ENCODE data around the gene SLC7A6OS.

The SLC7A6OS gene

DNA sequence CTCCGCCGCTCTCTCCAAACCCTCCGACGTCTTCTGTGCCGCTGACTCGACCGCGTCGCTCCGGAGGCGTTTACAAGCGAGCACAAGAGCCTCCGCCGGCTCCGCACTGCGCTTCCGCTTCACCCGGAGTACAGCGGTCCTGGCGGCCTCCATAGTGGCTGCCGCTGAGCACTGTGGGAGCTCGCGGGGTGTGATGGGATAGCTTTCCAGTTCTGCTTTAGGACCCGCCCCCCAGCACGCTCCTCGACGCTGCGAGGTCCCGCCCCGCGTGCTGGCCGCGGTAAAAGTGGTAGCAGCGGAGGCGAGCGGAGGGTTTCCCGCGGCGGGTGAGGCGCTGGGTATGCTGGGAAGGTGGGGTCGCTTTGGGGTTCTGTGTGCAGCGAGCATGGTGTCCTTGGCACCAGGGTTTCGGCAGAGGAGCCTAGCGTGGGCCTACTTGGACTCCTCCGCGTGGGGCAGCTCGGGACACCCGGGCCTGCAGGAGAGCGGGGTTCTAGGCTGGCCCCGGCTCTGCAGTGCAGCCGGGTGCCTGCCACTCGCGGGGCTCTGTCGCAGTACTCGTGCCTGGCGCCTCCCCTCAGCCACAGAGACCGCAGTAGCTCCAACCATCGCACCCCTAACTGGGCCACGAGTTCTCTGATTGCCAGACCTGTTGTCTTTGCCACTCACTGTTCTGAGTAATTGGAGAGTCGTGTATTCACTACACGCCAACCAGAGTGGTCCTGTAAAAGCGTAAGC lies at the start of gene SLC7A6OS, which contains the start of gene PRMT7:
SLC7A6OS (minus strand) TSS at position 173 of the 738 bp plus-strand sequence; CDS start at position 153, 20 bp downstream.
PRMT7 (plus strand) TSS at position 246 of the 738 bp plus-strand sequence. CDS start 4,961 bp downstream, outside the sequence.
- peak; percentile 92 for DNase-seq (ENCODE audit: low read depth in 2 of 2)

- no peak for DNase-seq (ENCODE audit: low read depth in 2 of 2)
Measured at GRCh38 chr16:68359398-68360191, 48.8 kb upstream of the SLC7A6OS start.

DNA sequence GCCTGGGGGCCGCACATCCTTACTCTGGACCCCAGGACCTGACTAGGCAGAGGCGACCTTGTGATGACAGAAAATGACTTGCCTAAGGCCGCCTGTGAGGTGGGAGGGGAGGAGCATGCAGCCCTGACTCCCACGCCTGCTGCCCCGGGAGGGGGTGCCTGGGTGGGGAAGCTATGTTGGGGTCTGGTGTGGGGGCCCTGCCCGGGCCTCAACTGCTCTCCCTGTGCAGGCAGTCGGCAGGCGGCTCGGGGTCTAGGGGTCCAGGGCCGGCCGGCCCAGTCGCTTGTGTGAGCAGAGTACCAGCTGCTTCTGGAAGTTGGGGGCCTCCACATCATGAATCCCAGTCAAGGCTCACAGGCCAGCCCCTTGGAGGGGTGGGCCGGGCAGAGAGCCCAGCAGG lies 48.2 kb upstream of the SLC7A6OS start:
- no peak for DNase-seq (ENCODE audit: low read depth in 2 of 2)

- no peak for DNase-seq (ENCODE audit: low read depth in 2 of 2)
Measured at GRCh38 chr16:68357923-68358322, 47.2 kb upstream of the SLC7A6OS start.

- DNase-seq (ENCODE audit: low read depth in 2 of 2), result no peak
Measured at GRCh38 chr16:68357521-68357922, 46.8 kb upstream of the SLC7A6OS start.

DNA sequence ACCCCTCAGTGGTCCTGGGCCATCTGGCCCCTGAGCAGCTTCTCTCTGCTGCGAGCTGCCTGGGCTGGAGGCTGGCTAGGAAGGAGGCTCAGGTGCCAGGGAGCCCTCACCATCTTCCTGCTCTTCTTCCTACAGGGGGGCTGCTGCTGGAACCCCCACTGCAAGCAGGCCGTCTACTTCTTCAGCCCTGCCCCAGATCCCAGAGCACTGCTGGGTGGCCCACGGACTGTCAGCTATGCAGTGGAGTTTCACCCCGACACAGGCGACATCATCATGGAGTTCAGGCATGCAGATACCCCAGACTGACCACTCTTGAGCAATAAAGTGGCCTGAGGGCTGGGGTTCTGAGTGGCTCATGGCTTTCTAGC lies 46.2 kb upstream of the SLC7A6OS start:
- DNase-seq (ENCODE audit: low read depth in 2 of 2), result no peak

GRCh38 chr16:68356249-68356918 lies 45.6 kb upstream of the SLC7A6OS start:
- peak; percentile 61 to 73 for DNase-seq (ENCODE audit: low read depth in 2 of 2)

DNA sequence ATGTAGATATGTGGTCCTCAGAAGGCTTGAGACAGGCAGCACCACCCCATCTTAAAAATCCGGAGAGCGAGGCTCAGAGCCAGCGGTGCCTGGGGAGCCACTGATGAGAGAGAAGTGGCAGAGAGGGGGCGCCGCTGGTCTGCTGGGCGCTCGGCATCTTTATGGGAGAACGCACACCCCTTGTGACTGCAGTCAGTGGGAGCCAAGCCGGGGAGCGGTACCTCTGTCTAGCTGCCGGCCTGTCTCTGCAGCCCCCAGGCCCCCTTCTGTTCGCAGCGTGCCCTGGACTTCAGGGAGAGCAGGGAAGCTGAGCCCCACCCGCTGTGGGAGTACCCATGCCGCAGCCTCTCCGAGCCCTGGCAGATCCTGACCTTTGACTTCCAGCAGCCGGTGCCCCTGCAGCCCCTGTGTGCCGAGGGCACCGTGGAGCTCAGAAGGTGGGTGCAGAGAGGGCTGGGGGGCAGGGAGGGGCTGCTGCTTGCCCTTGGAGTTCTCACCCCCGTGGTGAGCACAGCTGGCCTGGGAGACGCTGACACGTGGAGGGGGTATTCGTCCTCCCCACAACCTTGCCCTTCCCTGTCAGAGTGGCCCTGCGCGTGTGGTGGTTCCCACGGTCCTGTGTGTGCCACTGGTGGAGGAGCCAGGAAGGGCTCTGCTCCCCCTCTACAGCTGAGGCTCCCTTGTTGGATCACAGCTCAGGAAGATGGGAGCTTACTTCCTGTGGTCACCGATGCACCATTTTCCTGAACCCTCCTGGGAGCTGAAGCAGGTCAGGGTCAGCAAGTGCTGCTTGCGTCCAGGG lies 44.9 kb upstream of the SLC7A6OS start:
- no peak for DNase-seq (ENCODE audit: low read depth in 2 of 2)

DNA sequence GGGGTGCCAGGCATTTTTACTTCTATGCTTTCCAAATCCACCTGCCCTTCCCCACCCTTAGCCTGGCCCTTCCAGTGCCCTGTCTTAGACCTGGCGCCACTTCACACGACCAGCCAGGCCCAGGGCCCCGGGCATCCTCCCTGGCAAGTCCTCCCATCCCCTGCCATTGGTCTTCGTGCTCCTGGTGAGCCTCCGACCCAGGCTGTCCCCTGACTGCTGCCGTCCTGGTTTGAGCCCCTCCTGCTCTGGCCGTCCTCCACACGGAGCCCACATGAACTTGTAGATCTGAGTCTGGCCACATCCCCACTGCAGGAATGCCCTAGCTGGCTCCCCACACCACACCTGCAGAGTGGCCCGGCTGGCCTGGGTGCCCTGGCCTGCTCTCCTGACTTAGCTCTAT lies 44.1 kb upstream of the SLC7A6OS start:
- no peak for DNase-seq (ENCODE audit: low read depth in 2 of 2)

DNA sequence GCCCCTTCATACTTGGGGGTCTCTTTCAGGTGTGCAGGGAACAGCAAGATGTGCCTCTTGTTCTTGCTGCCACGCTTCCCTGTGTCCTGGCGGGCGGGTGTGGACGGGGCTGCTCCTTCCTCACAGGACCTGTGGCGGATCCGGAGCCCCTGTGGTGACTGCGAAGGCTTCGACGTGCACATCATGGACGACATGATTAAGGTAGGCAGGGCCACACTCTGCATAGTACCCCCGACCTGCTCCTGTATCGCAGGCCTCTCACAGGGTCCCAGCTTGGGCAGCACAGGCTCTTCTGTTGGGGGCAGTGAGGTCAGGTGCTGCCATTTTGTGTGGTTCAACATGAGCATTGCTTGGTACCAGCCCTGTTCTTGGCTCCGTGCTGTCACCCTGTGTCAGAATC lies 42.6 kb upstream of the SLC7A6OS start:
- DNase-seq (ENCODE audit: low read depth in 2 of 2), result no peak

DNA sequence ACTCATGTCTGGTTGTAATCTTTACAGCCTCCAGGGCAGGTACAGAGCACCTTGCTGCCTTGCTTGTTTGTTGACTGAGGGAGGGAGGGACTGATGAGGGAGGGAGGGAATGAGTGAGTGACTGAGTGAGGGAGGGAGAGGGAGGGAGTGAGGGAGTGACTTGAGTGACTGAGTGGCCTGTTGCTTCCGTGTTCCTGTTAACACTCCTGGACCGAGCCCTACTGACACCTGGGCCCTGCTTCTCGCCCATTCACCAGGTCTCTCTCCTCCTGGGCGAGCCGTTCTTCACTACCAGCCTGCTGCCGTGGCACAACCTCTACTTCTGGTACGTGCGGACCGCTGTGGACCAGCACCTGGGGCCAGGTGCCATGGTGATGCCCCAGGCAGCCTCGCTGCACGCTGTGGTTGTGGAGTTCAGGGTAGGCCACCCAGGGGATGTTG lies 41.3 kb upstream of the SLC7A6OS start:
- no peak for DNase-seq (ENCODE audit: low read depth in 2 of 2)

GRCh38 chr16:68351463-68351862 lies 40.7 kb upstream of the SLC7A6OS start:
- DNase-seq (ENCODE audit: low read depth in 2 of 2), result no peak

DNA sequence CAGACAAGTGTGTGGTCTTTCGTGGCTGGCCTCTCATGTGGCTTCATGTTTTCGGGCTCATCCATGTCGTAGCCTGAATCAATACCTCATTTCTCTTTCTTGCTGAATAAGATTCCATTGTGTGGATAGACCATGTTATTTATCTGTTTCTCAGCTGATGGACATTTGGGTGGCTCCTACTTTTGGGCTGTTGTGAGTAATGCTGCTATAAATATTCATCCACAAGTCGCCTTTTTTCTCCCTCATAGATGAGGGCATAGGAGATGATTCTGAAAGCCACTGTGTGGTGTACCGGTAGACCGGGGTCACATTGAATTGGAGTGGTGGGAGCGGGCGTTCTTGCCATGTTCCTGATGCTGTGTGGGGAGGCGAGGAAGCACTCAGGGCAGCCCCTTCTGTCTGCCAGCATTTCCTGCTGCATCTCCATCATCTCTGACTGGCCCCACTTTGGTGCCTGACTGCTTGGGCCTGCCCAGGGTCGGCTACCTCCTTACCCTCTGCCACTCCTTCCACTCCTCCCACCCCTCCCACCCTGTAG lies 40.1 kb upstream of the SLC7A6OS start:
- DNase-seq (ENCODE audit: low read depth in 2 of 2), result no peak

- no peak for DNase-seq (ENCODE audit: low read depth in 2 of 2)
Measured at GRCh38 chr16:68349838-68350410, 39.2 kb upstream of the SLC7A6OS start.

GRCh38 chr16:68348639-68349445 lies 38.1 kb upstream of the SLC7A6OS start:
- no peak for DNase-seq (ENCODE audit: low read depth in 2 of 2)

- no peak for DNase-seq (ENCODE audit: low read depth in 2 of 2)
Measured at GRCh38 chr16:68347605-68348004, 36.9 kb upstream of the SLC7A6OS start.

GRCh38 chr16:68346892-68347480 lies 36.2 kb upstream of the SLC7A6OS start:
- no peak for DNase-seq (ENCODE audit: low read depth in 2 of 2)

DNA sequence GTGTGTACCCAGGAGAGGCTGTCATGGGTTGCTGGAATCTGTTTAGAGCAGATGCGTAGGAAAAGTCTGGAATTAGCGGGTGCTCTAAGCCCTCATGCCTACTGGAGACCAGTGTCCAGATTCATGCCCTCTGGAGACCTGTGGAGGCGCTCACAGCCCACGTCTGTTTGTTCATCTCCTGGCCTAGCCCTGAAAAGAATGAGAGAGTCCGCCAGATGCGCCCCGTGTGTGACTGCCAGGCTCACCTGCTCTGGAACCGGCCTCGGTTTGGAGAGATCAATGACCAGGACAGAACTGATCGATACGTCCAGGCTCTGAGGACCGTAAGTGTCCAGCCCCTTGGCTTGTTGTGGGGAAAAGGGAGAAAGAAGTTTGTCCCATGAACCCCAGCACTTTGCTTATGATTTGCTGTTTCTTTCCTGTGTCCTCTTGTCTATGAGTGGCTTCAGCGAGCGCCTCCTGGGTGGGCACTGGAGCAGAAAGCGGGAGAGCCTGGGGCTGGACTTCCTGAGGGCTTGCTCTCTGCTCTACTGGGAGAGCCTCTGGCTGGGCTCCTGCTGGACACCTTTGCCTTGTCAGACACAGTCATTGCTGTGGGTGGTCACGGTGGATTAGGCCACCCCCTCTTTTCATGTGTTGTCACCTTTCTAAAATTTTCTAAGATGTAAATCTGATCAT lies 35.4 kb upstream of the SLC7A6OS start:
- DNase-seq (ENCODE audit: low read depth in 2 of 2), result no peak

DNA sequence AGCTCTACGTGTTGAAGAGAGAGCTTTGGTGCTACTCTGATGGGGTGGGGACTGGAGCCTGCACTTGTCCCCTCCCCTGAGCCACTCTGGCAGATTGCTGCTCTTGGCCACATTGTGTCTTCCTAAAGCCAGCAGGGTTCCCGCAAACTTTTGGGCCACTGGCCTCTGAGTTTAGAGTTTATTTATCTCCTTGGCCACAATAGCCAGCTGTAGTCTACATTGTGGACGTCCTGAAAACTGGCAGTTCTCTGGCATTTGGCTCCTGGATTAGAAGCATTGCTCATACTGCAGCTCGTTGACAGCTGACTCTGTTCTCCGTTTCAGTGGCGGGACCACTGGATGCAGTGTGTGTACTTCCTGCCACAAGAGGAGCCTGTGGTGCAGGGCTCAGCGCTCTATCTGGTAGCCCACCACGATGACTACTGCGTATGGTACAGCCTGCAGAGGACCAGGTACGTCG lies 34.6 kb upstream of the SLC7A6OS start:
- DNase-seq (ENCODE audit: low read depth in 2 of 2), result peak in 1 of 2 donors; percentile 28
